Esophagus muscularis mucosa (tissue), 4 donors: ENCODE results near the gene SH2D3A. TPM values are rescaled to one million over a fixed set of nuclear protein-coding genes. Genes with fewer than 3 reads are reported as not detected.

ENCODE experiments used
- DNase-seq: peaks from one replicate; pipeline ENCODE4 v3.0.0-alpha.2; 2017; ENCODE audit errors: extremely low spot score
- H3K27ac ChIP-seq, 4 donors: fragments of 200-600 bp; sonication (generic); replicated peaks in 1 of 4; 1 replicate in 3 of 4; 2 replicates in 1 of 4; pipeline ENCODE4 v1.5.1; 2016 to 2019; ENCODE audit warnings: mild to moderate bottlenecking in 1 of 4
- H3K27me3 ChIP-seq, 4 donors: fragments of 200-600 bp; sonication (generic); one replicate each; pipeline versions ENCODE4 v1.5.1 to v1.6.0; 2016 to 2019
- H3K36me3 ChIP-seq, 4 donors: fragments of 200-600 bp; sonication (generic); one replicate each; pipeline ENCODE4 v1.5.1; 2016 to 2019
- H3K4me1 ChIP-seq, 4 donors: fragments of 200-600 bp; sonication (generic); one replicate each; pipeline ENCODE4 v1.5.1; 2016 to 2019
- H3K4me3 ChIP-seq, 4 donors: fragments of 200-600 bp; sonication (generic); 1 replicate in 2 of 4; 2 replicates in 2 of 4; pipeline ENCODE4 v1.5.1; 2016 to 2019; ENCODE audit warnings: mild to moderate bottlenecking in 4 of 4, moderate library complexity in 1 of 4
- H3K9me3 ChIP-seq, 4 donors: fragments of 200-600 bp; sonication (generic); 1 replicate in 3 of 4; 2 replicates in 1 of 4; pipeline ENCODE4 v1.5.1; 2016 to 2019
- CTCF ChIP-seq, 3 experiments: fragments of 200-600 bp in 2 of 3; fragments of 450-650 bp in 1 of 3; sonication (generic) in 2 of 3; IDR thresholded peaks; one replicate each; pipeline ENCODE4 v1.5.1; 2017 to 2019; ENCODE audit warnings: antibody characterized with exemption in 3 of 3, mild to moderate bottlenecking in 2 of 3, moderate library complexity in 1 of 3
- EP300 ChIP-seq: sonication (generic); formaldehyde crosslinking; IDR thresholded peaks from one replicate; pipeline ENCODE4 v1.6.1; 2017; ENCODE audit warnings: antibody characterized with exemption
- POLR2A ChIP-seq: fragments of 450-650 bp; IDR thresholded peaks from one replicate; pipeline ENCODE4 v1.6.1; 2017; ENCODE audit warnings: antibody characterized with exemption, moderate library complexity, mild to moderate bottlenecking, low read depth
- POLR2AphosphoS5 ChIP-seq, 2 donors: sonication (generic); formaldehyde crosslinking; IDR thresholded peaks; one replicate each; pipeline ENCODE4 v1.6.1; 2017; ENCODE audit warnings: antibody characterized with exemption in 2 of 2
- WGBS: methylation state at CpG from one replicate; pipeline ENCODE4 v1.1.5; 2018; 5-methylcytosine and 5-hydroxymethylcytosine counted together
- intact Hi-C: fragments of 100-400 bp; cut with DNase I; formaldehyde crosslinking; loops from one replicate; pipeline ENCODE4 v1.15.1; 2023
- total RNA-seq, 4 donors: library from RNA; depleted of rRNA; stranded (reverse); fragments of >200 nt; gene quantifications; one replicate each; pipeline versions ENCODE4 v1.1.0 to v1.2.1, GENCODE V29; 2016

The SH2D3A gene
- total RNA-seq, 4 donors from 2014 or later = 0.33 to 0.34 TPM; not detected in 2

GRCh38 chr19:6721138-6721474, 46.1 kb downstream of the SH2D3A start:
- no peak for TF ChIP-seq POLR2AphosphoS5 (IDR thresholded peaks at IDR 0.05)
- TF ChIP-seq EP300 = no peak
- no peak for TF ChIP-seq POLR2A
- TF ChIP-seq CTCF (IDR thresholded peaks at IDR 0.05) = no peak
- DNase-seq = no peak
- intact Hi-C loops = no loop called here
- peak overlapping the region; percentile 35 to 67 (median 42) for H3K27ac ChIP-seq
- H3K4me1 ChIP-seq = peaks cover 0 to 27% (median 12%) of the 10 kb centered on the region in 4 donors
- no peaks in the 10 kb centered on the region for H3K9me3 ChIP-seq
- H3K27me3 ChIP-seq = peaks cover 0 to 40% (median 0%) of the 10 kb centered on the region in 4 donors
- no peak overlapping the region for H3K4me3 ChIP-seq
- peaks cover 0 to 6% (median under 1%) of the 10 kb centered on the region in 4 donors for H3K36me3 ChIP-seq

- Histone ChIP-seq H3K36me3 (peaks cover 0 to 6% (median 2%) of the 10 kb centered on the region in 4 donors), H3K27me3 (peaks cover 0 to 40% (median 0%) of the 10 kb centered on the region in 4 donors), H3K27ac (peak within 1 kb of the TSS; percentile 35 to 67 (median 42)), H3K4me3 (peak within 1 kb of the TSS; percentile 40 to 57 (median 44)), H3K9me3 (no peaks in the 10 kb centered on the region), H3K4me1 (peaks cover 0 to 27% (median 12%) of the 10 kb centered on the region in 4 donors)
- 72% methylated on average over 4 of the region's 4 CpGs for WGBS
- intact Hi-C loops = no loop called here
- DNase-seq = peak; percentile 93
- TF ChIP-seq EP300 (no peak), POLR2AphosphoS5 (IDR thresholded peaks at IDR 0.05) (peak in 1 of 2 donors; percentile 76), POLR2A (no peak), CTCF (IDR thresholded peaks at IDR 0.05) (no peak)
Measured at GRCh38 chr19:6720369-6721137, 46.7 kb downstream of the SH2D3A start, which contains the start of gene C3. C3 (minus strand) TSS chr19:6720650; CDS start chr19:6720589, 61 bp downstream.

GRCh38 chr19:6719992-6720368, 47.3 kb downstream of the SH2D3A start:
- Histone ChIP-seq H3K4me1 (peaks cover 0 to 27% (median 12%) of the 10 kb centered on the region in 4 donors), H3K36me3 (peaks cover 0 to 6% (median 2%) of the 10 kb centered on the region in 4 donors), H3K27ac (peak overlapping the region in 3 of 4 donors; percentile 13 to 41 (median 15)), H3K27me3 (peaks cover 0 to 38% (median 0%) of the 10 kb centered on the region in 4 donors), H3K9me3 (no peaks in the 10 kb centered on the region), H3K4me3 (peak overlapping the region; percentile 40 to 57 (median 44))
- no peak for DNase-seq
- intact Hi-C loops = no loop called here
- TF ChIP-seq CTCF (IDR thresholded peaks at IDR 0.05) (no peak), EP300 (no peak), POLR2A (no peak), POLR2AphosphoS5 (IDR thresholded peaks at IDR 0.05) (no peak)
- 79% methylated on average over 3 of the region's 3 CpGs for WGBS

GRCh38 chr19:6719540-6719861, 47.7 kb downstream of the SH2D3A start:
- DNase-seq = no peak
- H3K36me3 ChIP-seq = peaks cover 0 to 6% (median 2%) of the 10 kb centered on the region in 4 donors
- no peaks in the 10 kb centered on the region for H3K9me3 ChIP-seq
- peak overlapping the region; percentile 40 to 57 (median 44) for H3K4me3 ChIP-seq
- H3K27ac ChIP-seq = peak overlapping the region in 1 of 4 donors; percentile 13
- H3K4me1 ChIP-seq = peaks cover 0 to 27% (median 12%) of the 10 kb centered on the region in 4 donors
- no peak for TF ChIP-seq EP300
- no peak for TF ChIP-seq CTCF (IDR thresholded peaks at IDR 0.05)
- TF ChIP-seq POLR2AphosphoS5 (IDR thresholded peaks at IDR 0.05) = no peak
- TF ChIP-seq POLR2A = no peak
- peaks cover 0 to 38% (median 0%) of the 10 kb centered on the region in 4 donors for H3K27me3 ChIP-seq
- intact Hi-C loops = no loop called here
- WGBS = 71% methylated on average over 5 of the region's 6 CpGs
